Mammary epithelial cell (primary cell): ENCODE measurements around the gene C2CD3.

Experiments used
- CTCF ChIP-seq, 2 donors: IDR thresholded peaks in 1 of 2; conservative IDR thresholded peaks in 1 of 2; 2 replicates each; pipeline ENCODE4 v1.5.1; 2011 to 2012; ENCODE audit warnings: inconsistent platforms in 2 of 2, low read length in 2 of 2, mild to moderate bottlenecking in 2 of 2, control low read depth in 1 of 2, low read depth in 1 of 2; ENCODE audit not compliant: insufficient read depth in 1 of 2; ENCODE audit errors: extremely low read depth in 1 of 2
- EZH2 ChIP-seq: IDR thresholded peaks from 2 replicates; pipeline ENCODE4 v1.6.1; 2012; ENCODE audit warnings: low read length, inconsistent platforms, borderline replicate concordance

DNA sequence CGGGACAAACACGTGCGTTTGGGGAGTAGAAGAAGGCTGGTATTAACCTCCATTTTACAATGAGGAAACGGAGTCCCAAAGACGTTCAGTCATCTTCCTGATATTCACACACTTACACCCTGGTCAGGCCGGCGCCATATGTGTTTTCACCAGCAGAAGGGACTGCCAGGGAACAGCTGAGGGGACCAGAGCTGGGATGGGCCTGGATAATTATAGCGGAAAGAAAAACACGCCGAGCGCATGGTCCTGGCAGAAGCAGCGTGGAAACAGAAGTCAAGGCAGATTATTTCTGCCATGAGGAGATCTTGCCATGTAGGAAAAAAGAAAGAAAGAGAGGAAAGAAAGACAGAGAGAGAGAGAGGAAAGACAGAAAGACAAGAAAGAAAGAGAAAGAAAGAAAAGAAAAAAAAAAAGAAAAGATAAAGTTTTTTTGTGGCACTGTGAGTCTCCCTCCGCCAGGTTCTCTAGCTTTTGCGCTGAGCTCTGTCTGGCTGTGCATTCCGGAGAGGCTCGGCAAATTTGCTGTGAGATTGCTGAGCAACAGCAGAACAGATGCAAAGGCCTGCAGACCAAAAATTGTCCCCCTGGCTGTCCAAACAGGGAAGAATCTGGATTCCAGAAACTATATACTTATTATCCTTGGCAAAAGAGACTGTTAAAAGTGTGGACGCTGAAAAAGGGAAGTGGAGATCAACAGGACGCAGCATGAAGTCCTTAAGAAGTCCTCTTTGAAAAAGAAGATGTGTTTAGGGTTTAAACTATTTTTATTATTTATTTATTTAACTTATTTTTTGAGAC lies 186.9 kb downstream of the C2CD3 start:
- TF ChIP-seq CTCF (conservative IDR thresholded peaks at IDR 0.05 in 1 of 2, IDR thresholded peaks at IDR 0.05 in 1 of 2; ENCODE audit: extremely low read depth in 1 of 2, insufficient read depth in 1 of 2, low read depth in 1 of 2, low read length in 2 of 2), result no peak
- no peak for TF ChIP-seq EZH2
